Stimulated activated CD4-positive, alpha-beta T cell treated with anti-CD3 and anti-CD28 coated beads, Interleukin-2, amount 100 ng/mL, for 4 hours (primary cell): ENCODE measurements around the gene PCBP3.

Experiments used
- DNase-seq: peaks from one replicate; pipeline ENCODE4 v3.0.0-alpha.2; 2020; ENCODE audit warnings: low read depth

The PCBP3 gene

DNA sequence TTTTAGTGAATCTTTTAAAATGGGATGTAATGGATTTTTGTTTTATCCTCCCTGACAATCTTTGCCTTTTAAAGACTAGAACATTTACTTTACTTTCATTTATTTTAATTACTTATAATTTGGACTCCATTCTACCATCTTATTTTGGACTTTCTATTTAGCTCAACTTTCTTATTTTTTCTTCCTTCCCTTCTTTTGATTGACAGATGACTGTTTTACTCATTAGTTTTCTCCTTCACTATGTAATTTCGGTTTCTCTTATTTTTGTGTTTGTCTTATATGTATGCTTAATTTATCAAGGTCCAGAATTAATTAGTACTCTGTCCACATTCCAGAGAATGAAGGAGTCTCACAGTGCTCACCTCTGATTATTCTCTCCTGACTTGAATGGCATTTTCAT, 109.9 kb downstream of the PCBP3 start:
- no peak for DNase-seq

DNA sequence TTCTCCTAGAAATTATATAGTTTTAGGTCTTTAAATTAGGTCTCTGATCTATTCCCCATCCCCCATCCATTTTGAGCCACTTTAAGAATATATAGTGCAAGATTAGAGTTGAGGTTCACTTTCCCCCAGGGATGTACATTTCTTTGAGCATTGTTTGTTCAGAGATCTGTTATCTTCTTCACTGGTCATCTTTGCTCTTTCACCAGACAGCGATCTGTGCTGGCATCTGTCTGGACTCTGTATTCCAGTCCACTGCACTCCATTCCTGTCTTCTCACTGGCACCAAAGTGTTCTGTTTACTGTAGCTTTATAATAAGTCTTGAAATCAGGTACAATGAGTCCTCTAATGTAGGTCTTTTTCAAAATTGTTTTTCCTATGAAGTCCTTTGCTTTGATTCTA, 112.5 kb downstream of the PCBP3 start:
- no peak for DNase-seq

DNA sequence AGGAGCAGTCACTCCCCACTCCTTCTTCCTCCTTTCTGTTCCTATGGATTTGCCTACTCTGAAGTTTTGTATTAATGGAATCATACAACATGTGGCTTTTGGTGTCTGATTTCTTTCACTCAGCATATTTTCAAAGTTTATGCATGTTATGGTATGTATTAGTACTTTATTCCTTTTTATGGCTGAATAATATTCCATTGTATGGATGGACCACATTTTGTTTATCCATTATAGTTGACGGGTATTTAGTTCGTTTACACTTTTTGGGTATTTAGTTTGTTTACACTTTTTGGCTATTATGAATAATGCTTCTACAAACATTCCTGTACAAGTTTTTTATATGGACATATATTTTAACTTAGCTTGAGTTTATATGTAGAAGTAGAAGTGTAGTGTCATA, 113.1 kb downstream of the PCBP3 start:
- DNase-seq = no peak

DNA sequence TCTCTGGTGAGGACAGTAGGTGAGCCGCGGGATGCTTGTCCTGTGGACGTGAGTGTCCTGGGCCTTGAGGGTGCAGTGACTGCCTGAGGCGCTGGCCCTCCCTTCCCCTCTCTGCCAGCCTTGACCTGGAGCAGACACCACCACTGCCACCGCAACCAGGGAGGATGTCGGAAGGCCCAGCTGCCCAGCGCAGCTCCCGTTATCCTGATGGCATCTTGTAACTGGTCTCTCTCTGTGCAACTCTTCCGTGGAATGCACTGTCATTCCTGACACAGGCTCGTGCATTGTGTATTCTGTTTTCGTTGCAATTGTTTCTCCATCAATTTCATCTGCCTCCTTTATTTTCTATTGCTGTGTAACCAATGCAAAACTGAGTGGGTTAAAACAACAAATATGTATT, 118.2 kb downstream of the PCBP3 start:
- no peak for DNase-seq

DNA sequence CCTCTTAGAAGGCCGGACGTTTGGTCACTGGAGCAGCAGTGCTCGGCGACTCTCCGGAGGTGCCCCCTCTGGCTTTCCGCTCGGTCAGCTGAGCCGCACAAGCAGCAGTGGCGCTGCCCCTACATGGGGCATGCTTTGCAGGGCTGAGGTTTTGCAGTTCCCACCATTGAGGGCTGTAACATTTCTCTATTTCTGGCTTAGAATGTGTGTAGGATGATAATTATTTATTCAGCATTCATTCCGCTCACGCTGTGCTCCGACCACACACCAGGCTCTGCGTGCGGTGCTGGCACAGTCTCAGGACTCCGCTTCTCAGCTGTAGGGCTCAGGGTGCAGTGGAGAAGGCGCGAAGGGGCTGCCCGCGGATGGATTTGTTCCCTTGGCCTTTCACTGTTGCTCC, 119.5 kb downstream of the PCBP3 start:
- no peak for DNase-seq

DNA sequence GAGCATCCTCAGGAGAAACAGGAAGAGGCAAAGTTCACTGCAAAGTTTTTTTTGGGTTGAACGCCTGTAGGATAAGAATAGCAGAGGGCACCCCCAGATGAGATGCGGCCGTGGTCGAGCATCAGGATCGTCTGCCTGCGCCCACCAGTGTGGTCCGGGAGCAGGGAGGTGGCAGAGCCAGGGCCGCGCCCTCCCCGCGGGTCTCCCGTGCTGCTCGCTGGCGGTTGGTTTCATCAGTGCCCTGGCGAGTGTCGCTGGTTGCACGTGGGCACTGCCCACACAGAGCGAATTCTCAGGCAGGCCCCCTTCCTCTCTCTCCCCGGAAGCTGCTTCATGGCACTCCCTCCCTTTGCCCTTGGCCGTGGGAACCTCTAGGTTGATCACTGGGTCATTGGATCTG, 120.0 kb downstream of the PCBP3 start:
- no peak for DNase-seq

DNA sequence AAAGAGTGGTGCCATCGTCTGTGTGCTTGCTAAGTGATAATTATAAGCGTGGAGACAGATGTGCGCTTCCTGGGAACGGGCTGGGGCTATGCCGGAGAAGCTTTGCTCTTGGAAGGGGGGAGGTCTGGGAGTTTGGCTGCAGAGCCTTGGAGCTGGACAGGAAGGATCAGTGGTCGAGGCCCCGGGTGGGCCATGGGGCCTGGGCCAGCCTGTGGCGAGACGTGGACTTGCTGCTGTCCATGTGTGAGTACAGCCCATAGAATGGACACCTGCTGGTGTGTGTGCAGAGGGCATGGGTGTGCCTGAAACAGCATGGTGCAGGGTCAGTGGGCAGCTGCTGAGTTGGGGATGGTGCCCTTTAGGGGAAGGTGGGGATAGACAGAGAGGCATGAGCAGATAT, 121.3 kb downstream of the PCBP3 start:
- no peak for DNase-seq

DNA sequence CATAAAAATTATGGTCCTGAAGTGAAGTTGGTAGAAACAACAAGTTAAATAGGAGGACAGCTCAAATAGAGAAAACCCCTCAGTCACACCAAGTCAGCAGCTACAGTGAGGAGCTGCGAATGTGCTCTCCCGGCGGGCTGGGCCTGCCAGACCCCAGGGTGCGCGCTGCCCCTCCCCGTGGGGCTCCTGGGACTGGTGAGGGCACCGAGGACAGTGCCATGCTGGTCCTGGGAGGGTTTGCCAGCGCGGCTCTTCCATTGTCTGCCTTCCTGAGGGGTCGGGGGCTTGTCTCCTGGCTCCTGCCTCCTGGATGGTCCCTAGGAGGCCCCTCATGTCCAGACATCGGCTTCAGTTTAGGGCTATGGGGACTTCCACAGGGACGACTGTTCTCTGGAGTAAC, 121.8 kb downstream of the PCBP3 start:
- no peak for DNase-seq

DNA sequence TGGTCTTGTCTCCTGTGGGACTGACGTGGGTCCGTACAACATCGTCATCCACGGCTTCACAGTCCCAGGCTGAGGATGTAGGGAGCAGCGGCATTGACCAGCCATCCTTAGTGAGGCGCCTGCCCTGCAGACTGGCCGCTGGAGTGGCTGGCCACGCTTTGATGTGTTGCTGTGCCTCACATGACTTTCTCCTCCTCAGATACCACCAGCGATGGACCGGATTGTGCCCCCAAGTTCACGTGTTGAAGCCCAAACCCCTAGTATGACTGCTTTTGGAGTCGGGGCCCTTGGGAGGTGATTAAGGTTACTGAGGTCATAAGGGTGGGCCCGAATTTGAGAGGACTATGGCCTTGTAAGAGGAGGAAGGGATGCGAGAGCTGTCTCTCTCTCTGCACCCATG, 122.5 kb downstream of the PCBP3 start:
- no peak for DNase-seq

DNA sequence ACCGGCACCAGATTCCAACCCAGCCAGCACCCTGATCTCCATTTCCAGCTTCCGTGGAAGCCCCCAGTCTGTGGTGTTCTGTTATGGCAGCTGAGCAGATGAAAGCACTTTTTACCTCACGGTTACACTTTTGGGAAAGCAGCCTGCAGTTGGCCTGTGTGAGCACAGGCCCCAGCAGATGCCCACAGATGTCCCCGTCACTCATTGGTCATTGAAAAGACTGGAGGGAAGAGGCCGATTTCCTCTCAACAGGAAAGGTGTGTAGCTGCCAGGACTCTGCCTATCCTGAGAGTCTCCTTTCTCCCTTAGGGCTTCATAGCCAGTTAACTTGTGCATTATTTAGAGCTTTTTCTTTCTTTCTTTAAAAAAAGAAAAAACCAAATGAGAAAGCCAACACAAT, 123.0 kb downstream of the PCBP3 start:
- DNase-seq = no peak

DNA sequence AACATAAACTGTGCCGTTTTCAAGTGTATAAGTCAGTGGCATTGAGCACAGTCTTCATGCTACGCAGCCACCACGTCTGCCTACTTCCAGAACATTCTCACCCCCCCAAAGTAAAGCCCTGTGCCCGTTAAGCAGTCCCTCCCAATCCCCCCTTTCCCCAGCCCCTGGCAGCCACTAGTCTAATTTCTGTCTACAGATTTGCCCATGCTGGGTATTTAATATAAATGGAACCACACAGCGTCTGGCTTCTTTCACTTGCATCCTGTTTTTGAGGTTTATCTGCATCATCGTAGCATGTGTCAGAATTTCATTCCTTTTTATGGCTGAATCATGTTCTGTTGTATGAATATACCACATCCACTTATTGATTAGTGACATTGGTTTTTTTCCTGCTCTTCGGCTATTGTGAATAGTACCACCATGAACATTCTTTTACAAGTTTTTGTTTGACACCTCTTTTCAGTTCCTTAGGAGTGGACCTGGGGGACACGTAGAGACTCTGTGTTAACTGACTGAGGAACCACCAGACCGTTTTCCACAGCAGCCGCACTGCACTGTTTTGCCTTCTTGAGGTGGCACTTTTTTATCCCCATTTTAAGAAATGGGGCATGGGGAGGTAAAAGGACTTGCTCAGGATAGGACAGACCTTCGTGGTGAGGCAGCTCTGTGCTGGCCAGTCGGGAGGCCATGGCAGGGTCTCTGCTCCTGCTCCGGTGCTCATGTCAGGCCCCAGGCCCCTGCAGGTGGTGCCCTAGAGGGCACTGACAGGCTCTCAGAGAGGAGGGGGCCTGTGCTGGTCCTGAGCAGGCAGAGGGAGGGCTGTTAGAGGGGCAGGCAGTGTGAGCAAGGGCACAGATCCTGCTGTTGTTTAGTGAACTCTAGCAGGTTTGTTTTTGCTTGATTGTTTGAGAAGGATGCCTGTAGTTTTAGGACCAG, 123.8 kb downstream of the PCBP3 start:
- no peak for DNase-seq

DNA sequence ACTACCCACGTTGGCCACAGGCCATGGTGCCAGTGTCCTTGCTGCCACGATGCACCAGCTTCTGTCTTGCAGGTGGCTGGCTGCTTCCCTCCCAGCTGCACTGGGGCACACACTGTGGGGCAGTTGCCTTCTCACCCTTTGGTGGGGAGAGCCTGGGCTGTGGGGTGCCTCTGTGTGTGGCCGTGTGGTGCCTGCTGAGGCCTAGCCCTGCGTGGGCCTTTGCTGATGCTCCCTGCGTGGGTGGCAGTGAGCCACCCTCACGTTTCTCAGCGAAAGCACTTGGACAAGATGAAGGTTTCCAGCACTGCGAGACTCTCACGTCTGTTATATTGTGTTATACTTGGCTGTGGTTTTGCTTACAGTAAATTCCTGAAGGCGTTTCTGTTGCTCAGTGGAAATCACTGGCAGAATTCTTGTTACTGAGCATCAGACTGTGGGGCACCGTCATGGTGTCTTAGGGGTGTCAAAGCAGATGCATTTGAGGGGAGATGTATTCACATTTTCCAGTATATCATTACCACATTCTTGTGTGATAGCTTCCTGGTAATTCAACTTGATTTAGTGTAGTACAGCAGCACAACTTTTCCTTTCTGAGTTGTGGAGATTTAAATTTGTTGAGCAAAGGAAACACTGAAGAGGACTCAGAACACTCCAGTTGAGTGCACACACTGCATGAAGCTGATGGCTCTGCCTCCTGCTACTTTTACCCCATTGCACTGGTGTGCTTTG, 124.7 kb downstream of the PCBP3 start:
- peak; percentile 55 for DNase-seq

DNA sequence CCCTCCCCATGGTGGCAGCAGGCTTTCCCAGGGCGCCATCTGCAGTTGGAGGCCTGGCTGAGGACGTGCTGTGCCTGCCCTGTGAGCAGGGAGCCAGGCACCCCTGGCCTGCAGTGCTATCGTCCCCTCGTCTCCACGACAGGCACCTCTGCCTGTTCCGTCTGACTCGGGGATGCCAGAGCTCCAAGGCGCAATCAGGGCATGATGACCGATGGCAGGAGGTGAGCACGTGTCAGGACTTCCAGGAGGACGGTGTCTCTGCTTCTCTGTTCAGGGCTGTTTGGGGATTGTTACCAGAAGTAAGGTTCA, 125.2 kb downstream of the PCBP3 start:
- DNase-seq = no peak

DNA sequence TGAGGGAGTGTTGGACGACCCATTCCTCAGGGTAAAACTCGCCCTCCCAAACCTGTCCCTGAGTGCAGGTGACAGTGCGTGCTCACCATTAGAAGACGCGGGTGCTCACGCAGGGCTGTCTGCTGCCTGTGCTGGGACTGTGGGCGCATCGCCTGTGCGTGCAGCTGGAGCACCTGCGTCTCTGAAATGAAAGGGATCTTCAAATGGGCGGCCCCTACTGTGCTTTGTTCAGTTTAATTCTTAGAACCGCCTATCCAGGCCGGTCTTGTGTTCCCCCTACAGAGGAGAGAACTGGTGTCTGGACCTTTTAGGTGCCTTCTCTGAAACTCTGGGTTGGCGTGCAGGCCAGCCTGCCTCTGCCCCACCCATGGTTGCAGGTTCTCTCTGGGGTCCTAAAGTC, 125.8 kb downstream of the PCBP3 start:
- DNase-seq = no peak

DNA sequence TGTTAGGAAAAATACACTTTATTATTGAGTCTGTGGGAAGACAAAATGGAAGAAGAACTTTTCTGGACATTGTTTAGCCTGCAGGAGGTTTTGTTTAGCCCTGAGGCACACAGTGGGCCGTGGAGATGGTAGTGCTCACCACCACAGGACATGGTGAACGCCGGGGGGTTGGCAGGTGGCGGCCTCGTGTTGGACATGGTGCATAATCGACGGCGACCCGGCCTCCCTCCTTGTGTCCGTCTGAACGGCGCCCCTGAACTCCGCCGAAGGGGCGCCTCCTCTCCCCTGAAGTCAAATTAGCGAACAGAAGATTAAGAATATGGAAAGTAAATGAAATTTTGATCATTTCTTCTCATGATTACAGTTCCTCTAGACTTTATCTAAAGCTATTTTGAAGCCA, 126.4 kb downstream of the PCBP3 start:
- no peak for DNase-seq

DNA sequence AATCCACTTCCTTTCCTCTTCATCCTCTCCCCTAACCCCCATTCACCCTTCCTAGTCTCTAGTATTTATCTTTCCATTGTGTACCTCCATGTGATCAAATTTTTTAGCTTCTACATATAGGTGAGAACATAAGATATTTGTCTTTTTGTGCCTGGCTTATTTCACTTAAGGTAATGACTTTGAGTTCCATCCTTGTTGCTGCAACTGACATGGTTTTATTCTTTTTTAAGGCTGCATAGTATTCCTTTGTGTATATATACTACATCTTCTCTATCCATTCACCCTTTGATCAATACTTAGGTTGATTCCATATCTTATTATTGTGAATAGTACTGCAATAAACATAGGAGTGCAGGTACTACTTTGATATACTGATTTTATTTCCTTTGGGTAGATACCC, 128.7 kb downstream of the PCBP3 start:
- DNase-seq = no peak

DNA sequence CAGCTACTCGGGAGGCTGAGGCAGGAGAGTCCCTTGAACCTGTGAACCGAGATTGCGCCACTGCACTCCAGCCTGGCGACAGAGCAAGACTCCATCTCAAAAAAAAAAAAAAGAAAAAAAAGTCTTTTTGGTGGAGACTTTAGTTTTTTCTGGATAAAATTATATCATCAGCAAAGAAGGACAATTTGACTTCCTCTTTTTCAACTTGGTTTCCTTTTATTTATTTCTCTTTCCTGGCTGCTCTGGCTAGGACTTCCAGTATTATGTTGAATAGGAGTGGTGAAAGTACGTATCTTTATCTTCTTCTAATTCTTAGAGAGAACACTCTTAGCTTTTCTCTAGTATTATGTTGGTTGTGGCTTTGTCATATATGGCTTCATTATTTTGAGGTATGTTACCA, 130.8 kb downstream of the PCBP3 start:
- DNase-seq = no peak

DNA sequence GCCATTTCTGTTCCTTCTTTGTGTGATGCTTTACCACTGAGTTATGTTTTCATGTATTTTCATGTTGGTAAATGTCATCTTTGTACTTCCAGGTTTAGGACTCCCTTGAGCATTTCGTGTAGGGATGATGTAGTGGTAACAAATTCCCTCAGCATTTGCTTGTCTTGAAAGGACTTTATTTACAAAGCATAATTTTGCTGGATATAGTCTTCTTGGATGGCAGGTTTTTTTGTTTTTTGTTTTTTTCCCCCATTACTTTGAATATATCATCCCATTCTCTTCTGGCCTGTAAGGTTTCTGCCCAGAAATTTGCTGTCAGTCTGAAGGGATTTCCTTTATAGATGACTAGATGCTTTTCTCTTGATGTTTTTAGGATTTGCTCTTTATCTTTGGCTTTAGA, 133.4 kb downstream of the PCBP3 start:
- DNase-seq = no peak

DNA sequence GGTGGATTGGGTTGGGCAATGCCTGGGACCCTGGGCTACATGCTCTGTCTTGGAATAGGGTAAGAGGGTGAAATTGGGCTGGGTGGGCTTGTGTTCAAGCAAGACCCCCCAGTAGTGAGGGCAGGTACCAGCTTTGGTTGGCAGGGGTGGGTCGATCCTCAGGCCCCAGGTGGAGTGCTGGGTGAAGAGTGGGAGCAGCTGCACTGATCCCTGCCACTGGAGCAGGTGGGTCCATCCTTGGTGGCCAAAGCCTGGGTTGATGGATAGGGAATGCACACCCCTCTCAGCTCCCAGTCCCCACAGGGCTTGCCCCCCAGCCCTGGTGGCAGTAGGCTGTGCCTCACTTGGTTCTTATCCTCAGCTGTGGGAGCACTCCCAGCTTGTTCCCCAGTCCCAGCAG, 135.2 kb downstream of the PCBP3 start:
- no peak for DNase-seq

DNA sequence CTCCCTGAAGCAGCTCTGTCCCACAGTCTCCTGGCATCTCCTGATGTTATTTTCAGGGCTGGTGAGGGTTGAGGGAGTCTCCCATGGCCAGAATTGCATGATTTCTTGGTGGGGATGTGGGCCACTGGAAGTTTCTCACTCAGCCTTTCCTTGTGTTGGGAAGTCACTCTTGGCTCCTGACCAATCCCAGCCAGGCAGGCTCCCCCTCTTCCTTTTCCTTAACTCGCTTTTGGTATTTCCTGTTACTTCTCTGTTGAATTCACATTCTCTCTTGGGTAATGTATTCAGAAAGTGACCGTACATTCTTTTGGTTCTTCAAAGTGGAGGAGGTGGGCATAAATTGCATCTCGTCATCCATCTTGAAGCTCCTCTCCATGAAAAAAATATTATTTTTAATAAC, 135.7 kb downstream of the PCBP3 start:
- DNase-seq = no peak

DNA sequence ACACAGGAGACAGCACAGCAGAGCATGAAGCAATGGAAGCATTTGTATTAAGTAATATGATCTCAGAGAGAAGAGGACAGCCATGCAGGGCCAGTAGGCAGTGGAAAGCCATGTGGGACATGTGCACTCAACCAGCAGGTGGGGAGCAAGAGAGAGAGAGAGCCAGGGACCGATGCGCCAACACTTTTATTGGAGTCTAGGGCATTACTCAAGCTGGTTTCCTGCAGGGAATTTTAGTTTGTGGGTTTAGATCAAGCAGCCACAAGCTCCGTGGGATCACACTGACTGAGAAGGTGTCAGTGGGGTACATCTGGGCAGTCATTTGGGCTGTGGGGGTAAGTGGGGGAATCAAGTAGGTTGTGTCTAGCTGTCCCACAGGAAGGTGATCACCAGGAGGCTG, 137.1 kb downstream of the PCBP3 start:
- DNase-seq = no peak

DNA sequence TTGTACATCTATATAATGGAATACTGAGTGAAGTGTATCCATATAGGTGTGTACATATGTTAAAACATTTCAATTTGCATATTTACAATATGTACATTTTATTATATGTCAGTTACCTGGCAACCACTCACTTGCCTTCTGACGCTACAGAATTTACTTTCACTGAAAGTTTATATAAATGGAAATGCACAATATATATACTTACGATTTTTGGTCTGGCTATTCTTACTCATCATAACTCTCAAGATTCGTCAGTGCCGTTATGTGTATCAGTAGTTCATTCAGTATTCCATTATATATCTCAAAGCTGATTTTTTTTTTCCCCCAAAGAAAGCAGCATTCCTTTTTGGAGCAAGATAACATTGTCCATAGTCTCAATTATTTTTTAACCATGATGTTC, 138.2 kb downstream of the PCBP3 start:
- DNase-seq = no peak

DNA sequence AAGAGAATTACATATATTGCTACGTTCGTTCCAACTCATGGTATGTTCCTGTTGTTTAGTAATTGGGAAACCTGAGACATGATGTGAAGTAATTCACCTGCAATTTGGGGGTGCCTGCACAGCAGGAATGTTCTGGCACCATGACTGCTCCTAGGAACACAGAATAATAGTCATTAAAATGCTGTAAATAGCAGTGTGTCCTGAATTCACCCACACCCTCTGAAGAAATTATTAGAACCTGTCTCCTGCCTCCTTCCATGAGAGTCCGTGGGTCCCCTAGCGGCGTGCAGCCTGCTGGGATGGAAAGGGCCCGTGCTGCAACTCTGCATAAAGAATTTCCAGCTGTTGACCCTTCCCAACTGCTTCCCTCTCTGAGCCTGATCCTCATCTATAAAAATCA, 143.1 kb downstream of the PCBP3 start:
- no peak for DNase-seq

DNA sequence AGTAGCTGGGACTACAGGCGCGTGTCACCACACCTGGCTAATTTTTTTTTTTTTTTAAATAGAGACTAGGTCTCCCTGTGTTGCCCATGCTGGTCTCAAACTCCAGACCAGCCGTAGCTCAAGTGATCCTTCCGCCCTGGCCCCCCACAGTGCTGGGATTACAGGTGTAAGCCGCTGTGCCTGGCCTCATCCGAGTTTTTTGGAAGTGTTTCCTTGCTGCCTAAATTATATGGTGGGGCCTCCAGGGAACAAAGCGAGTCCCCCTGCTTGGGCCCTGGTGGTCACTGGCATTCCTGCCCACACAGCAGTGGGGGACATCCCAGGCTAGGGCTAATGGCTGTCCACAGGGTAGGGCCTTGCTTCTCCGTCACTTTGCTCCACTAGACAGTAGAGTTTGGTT, 143.8 kb downstream of the PCBP3 start:
- DNase-seq = no peak
